ENCODE data around the gene RSPRY1.

DNA sequence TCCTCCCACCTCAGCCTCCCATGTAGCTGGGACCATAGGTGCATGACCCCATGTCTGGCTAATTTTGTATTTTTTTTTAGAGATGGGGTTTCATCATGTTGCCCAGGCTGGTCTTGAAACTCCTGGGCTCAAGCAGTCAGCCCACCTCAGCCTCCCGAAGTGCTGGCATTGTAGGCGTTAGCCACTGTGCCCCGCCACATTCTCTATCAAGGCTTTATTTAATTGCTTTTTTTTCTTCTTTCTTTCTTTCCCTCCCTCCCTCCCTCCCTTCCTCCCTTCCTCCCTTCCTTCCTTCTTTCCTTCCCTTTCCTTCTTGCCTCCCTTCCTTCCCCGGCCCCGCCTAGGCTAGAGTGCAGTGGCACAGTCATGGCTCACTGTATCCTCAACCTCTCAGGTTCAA lies 23.7 kb downstream of the RSPRY1 start:
- TF ChIP-seq EZH2phosphoT487 (IDR thresholded peaks at IDR 0.05; ENCODE audit: insufficient read depth, low read depth) (no peak), EZH2 (IDR thresholded peaks at IDR 0.05; ENCODE audit: insufficient read depth, poor library complexity, severe bottlenecking) (no peak)

Data from GM23248 (cell line).